A673 (cell line): Measurements from ENCODE around the gene KRTAP10-4. TPM values are rescaled to one million over a fixed set of nuclear protein-coding genes. Genes with fewer than 3 reads are reported as not detected.
"Not testable (repeated sequence)": the region's sequence is repeated elsewhere in the genome, so short reads cannot be mapped to it uniquely, and the experiment has no call there.

Experiments
- BruUV-seq: library from RNA; stranded (reverse); fragments of 400-500 nt; replicated peaks from 2 replicates; lab custom pipeline; 2021; lab: Mats Ljungman, UMichigan
- CTCF ChIA-PET: fragments of 300-600 bp; sonication (Branson Sonifier 250); formaldehyde crosslinking; loops from one replicate; lab custom pipeline; 2022; ENCODE audit warnings: antibody characterized with exemption; lab: Charles Lee
- POLR2A ChIA-PET: fragments of 300-600 bp; sonication (Branson Sonifier 250); formaldehyde crosslinking; loops from one replicate; lab custom pipeline; 2022; ENCODE audit warnings: antibody characterized with exemption; ENCODE audit not compliant: low non-redundant PET; lab: Charles Lee
- DNase-seq: peaks from one replicate; pipeline ENCODE4 v3.0.0-alpha.2; 2015; ENCODE audit warnings: low spot score
- H3K27ac ChIP-seq: fragments of 200-600 bp; sonication (generic); 2 replicates; pipeline ENCODE4 v1.5.1; 2016; ENCODE audit warnings: mixed run types, low read depth, mild to moderate bottlenecking, mixed read lengths, antibody characterized with exemption, low read length; ENCODE audit not compliant: poor library complexity, severe bottlenecking
- H3K27me3 ChIP-seq: fragments of 200-600 bp; sonication (generic); replicated peaks from 2 replicates; pipeline ENCODE4 v1.6.1; 2017; ENCODE audit warnings: mixed run types, low read depth, mild to moderate bottlenecking, mixed read lengths, antibody characterized with exemption, low read length; ENCODE audit not compliant: insufficient read depth, poor library complexity
- H3K36me3 ChIP-seq: fragments of 200-600 bp; sonication (generic); 2 replicates; pipeline ENCODE4 v1.6.1; 2016; ENCODE audit warnings: mixed run types, mild to moderate bottlenecking, mixed read lengths, antibody characterized with exemption, low read length; ENCODE audit not compliant: insufficient read depth, poor library complexity, severe bottlenecking
- H3K4me1 ChIP-seq: fragments of 200-600 bp; sonication (generic); 2 replicates; pipeline ENCODE4 v1.6.1; 2017; ENCODE audit warnings: mixed run types, mild to moderate bottlenecking, mixed read lengths, antibody characterized with exemption, low read length; ENCODE audit not compliant: insufficient read depth, poor library complexity, severe bottlenecking
- H3K4me3 ChIP-seq: fragments of 200-600 bp; sonication (generic); 2 replicates; pipeline ENCODE4 v1.5.1; 2016; ENCODE audit warnings: low read depth, mixed run types, mild to moderate bottlenecking, mixed read lengths, low read length; ENCODE audit not compliant: poor library complexity, severe bottlenecking
- H3K9me3 ChIP-seq: fragments of 200-600 bp; sonication (generic); 2 replicates; pipeline ENCODE4 v1.6.1; 2016; ENCODE audit warnings: mixed run types, low read depth, mild to moderate bottlenecking, mixed read lengths, antibody characterized with exemption, low read length; ENCODE audit not compliant: poor library complexity, severe bottlenecking
- EZH2 ChIP-seq: fragments of 200-600 bp; sonication (generic); IDR thresholded peaks from 2 replicates; pipeline ENCODE4 v1.6.1; 2017; ENCODE audit warnings: borderline replicate concordance, low read depth, mild to moderate bottlenecking, mixed read lengths, antibody characterized with exemption, low read length; ENCODE audit not compliant: poor library complexity, severe bottlenecking
- intact Hi-C: fragments of 100-400 bp; cut with micrococcal nuclease; formaldehyde crosslinking; loops from one replicate; pipeline ENCODE4 v1.10.0; 2022; ENCODE audit not compliant: unreplicated experiment
- total RNA-seq: library from RNA; stranded (reverse); gene quantifications from 2 replicates; pipeline ENCODE4 v1.2.3, GENCODE V29; 2021
- TF ChIP-seq, protein P1 (sequence below): fragments of 300-800, 200-600 bp; sonication (generic); conservative IDR thresholded peaks from 2 replicates; pipeline ENCODE4 v1.5.1; 2017; ENCODE audit warnings: low read depth, mild to moderate bottlenecking, antibody characterized with exemption, low read length, moderate library complexity, mixed read lengths

Gene KRTAP10-4
- total RNA-seq, 1 experiment from 2014 or later = not detected

GRCh38 chr21:44579833-44580144 is 6.3 kb downstream of the KRTAP10-4 start:
- Histone ChIP-seq H3K27me3 (no peaks in the 10 kb centered on the region), H3K9me3 (peaks cover 13% of the 10 kb centered on the region), H3K27ac (no peak overlapping the region), H3K4me1 (no peaks in the 10 kb centered on the region), H3K36me3 (no peaks in the 10 kb centered on the region), H3K4me3 (no peak overlapping the region)
- intact Hi-C loops = no loop called here
- ChIA-PET CTCF (no interaction called here), POLR2A (no interaction called here)
- TF ChIP-seq EZH2 = no peak
- TF ChIP-seq, protein P1, sequence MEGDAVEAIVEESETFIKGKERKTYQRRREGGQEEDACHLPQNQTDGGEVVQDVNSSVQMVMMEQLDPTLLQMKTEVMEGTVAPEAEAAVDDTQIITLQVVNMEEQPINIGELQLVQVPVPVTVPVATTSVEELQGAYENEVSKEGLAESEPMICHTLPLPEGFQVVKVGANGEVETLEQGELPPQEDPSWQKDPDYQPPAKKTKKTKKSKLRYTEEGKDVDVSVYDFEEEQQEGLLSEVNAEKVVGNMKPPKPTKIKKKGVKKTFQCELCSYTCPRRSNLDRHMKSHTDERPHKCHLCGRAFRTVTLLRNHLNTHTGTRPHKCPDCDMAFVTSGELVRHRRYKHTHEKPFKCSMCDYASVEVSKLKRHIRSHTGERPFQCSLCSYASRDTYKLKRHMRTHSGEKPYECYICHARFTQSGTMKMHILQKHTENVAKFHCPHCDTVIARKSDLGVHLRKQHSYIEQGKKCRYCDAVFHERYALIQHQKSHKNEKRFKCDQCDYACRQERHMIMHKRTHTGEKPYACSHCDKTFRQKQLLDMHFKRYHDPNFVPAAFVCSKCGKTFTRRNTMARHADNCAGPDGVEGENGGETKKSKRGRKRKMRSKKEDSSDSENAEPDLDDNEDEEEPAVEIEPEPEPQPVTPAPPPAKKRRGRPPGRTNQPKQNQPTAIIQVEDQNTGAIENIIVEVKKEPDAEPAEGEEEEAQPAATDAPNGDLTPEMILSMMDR = no peak
- no peak for DNase-seq
- BruUV-seq = no TSS peak

- intact Hi-C loops, H3K4me3 ChIP-seq, H3K36me3 ChIP-seq, POLR2A ChIA-PET, H3K4me1 ChIP-seq, DNase-seq, BruUV-seq, H3K27ac ChIP-seq, H3K27me3 ChIP-seq, CTCF ChIA-PET: not testable (repeated sequence)
- H3K9me3 ChIP-seq = peaks cover 13% of the 10 kb centered on the region
Observed at GRCh38 chr21:44580231-44580821, 6.8 kb downstream of the KRTAP10-4 start, which contains the start of gene KRTAP10-5. KRTAP10-5 (minus strand) TSS chr21:44580604; CDS start chr21:44580578, 26 bp downstream.

- ChIA-PET CTCF (no interaction called here), POLR2A (no interaction called here)
- Histone ChIP-seq H3K36me3 (no peaks in the 10 kb centered on the region), H3K4me1 (no peaks in the 10 kb centered on the region), H3K27ac (no peak overlapping the region), H3K4me3 (no peak overlapping the region), H3K9me3 (peaks cover 13% of the 10 kb centered on the region), H3K27me3 (no peaks in the 10 kb centered on the region)
- intact Hi-C loops = no loop called here
- BruUV-seq = no TSS peak
- no peak for DNase-seq
- TF ChIP-seq, protein P1 = no peak
- no peak for TF ChIP-seq EZH2
Observed at GRCh38 chr21:44581158-44581557, 7.6 kb downstream of the KRTAP10-4 start.

DNA sequence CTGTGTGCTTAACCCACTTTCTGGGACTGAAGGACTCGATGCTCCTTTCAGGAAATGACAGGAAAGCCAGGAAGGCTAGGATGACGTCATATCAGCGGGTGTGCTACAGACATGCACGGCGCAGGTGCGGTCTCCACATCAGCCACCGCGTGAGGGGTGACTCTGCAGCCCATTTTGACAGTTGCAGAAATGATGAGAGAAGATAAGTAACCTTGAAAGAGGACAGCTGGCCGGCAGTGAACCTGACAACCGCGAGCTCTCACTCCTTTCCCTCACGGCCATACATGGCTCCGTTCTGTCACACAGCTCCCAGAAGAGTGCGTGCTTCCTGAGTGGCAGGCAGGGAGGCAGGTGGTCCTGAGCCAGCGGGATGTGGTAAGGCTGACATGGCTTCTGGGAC is 8.5 kb downstream of the KRTAP10-4 start:
- Histone ChIP-seq H3K4me3 (no peak overlapping the region), H3K4me1 (no peaks in the 10 kb centered on the region), H3K27ac (no peak overlapping the region), H3K9me3 (peaks cover 13% of the 10 kb centered on the region), H3K36me3 (no peaks in the 10 kb centered on the region), H3K27me3 (no peaks in the 10 kb centered on the region)
- no peak for TF ChIP-seq EZH2
- TF ChIP-seq, protein P1 = no peak
- POLR2A ChIA-PET = no interaction called here
- intact Hi-C loops = no loop called here
- no TSS peak for BruUV-seq
- CTCF ChIA-PET = no interaction called here
- DNase-seq = no peak
